Epithelial cell of proximal tubule (primary cell): ENCODE results near the gene CLTB. TPM values are rescaled to one million over a fixed set of nuclear protein-coding genes. Genes with fewer than 3 reads are reported as not detected.

Experiments
- DNase-seq: peaks from one replicate; pipeline ENCODE4 v3.0.0-alpha.2; 2011; ENCODE audit warnings: low read depth
- H3K4me3 ChIP-seq: 2 replicates; pipeline ENCODE4 v1.5.1; 2011; ENCODE audit warnings: low read depth, mild to moderate bottlenecking, low read length
- CTCF ChIP-seq: conservative IDR thresholded peaks from 2 replicates; pipeline ENCODE4 v1.5.1; 2012; ENCODE audit warnings: low read depth, mild to moderate bottlenecking, low read length
- total RNA-seq: library from RNA; depleted of rRNA; stranded (reverse); fragments of >200 nt; gene quantifications from 2 replicates; pipeline ENCODE4 v1.2.3, GENCODE V29; 2015

CLTB gene
- total RNA-seq, 1 donor from 2014 or later = 152 TPM

- no peak overlapping the region for H3K4me3 ChIP-seq
- no peak for DNase-seq
- no peak for TF ChIP-seq CTCF
These were observed 9.5 kb upstream of the CLTB start for GRCh38 chr5:176425791-176426190.

- no peak for DNase-seq
- no peak for TF ChIP-seq CTCF
These were observed 8.8 kb upstream of the CLTB start for GRCh38 chr5:176425138-176425537.

GRCh38 chr5:176424181-176424580 is 7.8 kb upstream of the CLTB start:
- no peak overlapping the region for H3K4me3 ChIP-seq
- no peak for DNase-seq
- TF ChIP-seq CTCF = no peak

More at GRCh38 chr5:176425138-176425537, 8.8 kb upstream of the CLTB start:
- H3K4me3 ChIP-seq = no peak overlapping the region

GRCh38 chr5:176420972-176421544 is 4.7 kb upstream of the CLTB start:
- no peak for DNase-seq
- no peak overlapping the region for H3K4me3 ChIP-seq
- TF ChIP-seq CTCF = no peak

GRCh38 chr5:176420086-176420485 is 3.7 kb upstream of the CLTB start:
- DNase-seq = no peak
- no peak for TF ChIP-seq CTCF

GRCh38 chr5:176418251-176418650 is 1.9 kb upstream of the CLTB start:
- H3K4me3 ChIP-seq = no peak overlapping the region
- DNase-seq = no peak
- TF ChIP-seq CTCF = no peak

More at GRCh38 chr5:176420086-176420485, 3.7 kb upstream of the CLTB start:
- H3K4me3 ChIP-seq = no peak overlapping the region

- no peak for DNase-seq
- H3K4me3 ChIP-seq = peak overlapping the region; percentile 47
- TF ChIP-seq CTCF = no peak
These were observed 626 bp upstream of the CLTB start for GRCh38 chr5:176416965-176417364.
